PC-3 (cell line): ENCODE data around the gene TSGA10.

ENCODE experiments used
- EZH2phosphoT487 ChIP-seq: fragments of 300-600 bp; sonication (generic); IDR thresholded peaks from 2 replicates; pipeline ENCODE4 v1.6.1; 2018; ENCODE audit warnings: mild to moderate bottlenecking, antibody characterized with exemption, low read length, borderline replicate concordance
- TF ChIP-seq, protein P1 (sequence below): fragments of 300-600 bp; sonication (generic); conservative IDR thresholded peaks from 2 replicates; pipeline ENCODE4 v1.5.1; 2017; ENCODE audit warnings: antibody characterized with exemption, low read depth, mild to moderate bottlenecking, low read length

DNA sequence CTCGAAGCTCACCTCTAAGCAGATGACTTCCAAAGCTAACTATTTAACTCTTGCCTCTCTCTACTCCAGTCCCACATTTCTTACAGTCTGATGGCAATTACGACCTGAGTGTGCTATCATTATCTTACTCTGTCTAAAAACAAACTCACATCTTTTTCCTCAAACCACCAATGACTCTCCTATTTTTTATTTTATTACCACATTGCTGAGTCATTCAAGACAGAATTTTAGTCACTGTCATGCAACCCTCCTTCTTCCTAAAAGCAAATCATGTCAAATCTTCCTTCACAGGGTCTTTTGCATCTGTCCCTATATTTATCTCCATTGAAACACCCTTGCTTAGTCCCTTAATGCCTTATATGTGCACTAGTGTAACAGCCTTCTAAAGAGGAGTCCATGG is 47.8 kb downstream of the TSGA10 start:
- TF ChIP-seq, protein P1, sequence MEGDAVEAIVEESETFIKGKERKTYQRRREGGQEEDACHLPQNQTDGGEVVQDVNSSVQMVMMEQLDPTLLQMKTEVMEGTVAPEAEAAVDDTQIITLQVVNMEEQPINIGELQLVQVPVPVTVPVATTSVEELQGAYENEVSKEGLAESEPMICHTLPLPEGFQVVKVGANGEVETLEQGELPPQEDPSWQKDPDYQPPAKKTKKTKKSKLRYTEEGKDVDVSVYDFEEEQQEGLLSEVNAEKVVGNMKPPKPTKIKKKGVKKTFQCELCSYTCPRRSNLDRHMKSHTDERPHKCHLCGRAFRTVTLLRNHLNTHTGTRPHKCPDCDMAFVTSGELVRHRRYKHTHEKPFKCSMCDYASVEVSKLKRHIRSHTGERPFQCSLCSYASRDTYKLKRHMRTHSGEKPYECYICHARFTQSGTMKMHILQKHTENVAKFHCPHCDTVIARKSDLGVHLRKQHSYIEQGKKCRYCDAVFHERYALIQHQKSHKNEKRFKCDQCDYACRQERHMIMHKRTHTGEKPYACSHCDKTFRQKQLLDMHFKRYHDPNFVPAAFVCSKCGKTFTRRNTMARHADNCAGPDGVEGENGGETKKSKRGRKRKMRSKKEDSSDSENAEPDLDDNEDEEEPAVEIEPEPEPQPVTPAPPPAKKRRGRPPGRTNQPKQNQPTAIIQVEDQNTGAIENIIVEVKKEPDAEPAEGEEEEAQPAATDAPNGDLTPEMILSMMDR: no peak
- no peak for TF ChIP-seq EZH2phosphoT487
